NCI-H345 treated with DMSO at 0.1 percent for 48 hours (cell line): Measurements from ENCODE around the gene PDE11A.

Experiments used
- DNase-seq: peaks from one replicate; lab custom pipeline; 2025; ENCODE audit not compliant: unreplicated experiment; lab: John Stamatoyannopoulos, UW

Gene PDE11A

GRCh38 chr2:177730363-177730762, 342.2 kb downstream of the PDE11A start:
- no peak for DNase-seq

- no peak for DNase-seq
These were observed 343.7 kb downstream of the PDE11A start for GRCh38 chr2:177728920-177729319.

GRCh38 chr2:177728399-177728765, 344.2 kb downstream of the PDE11A start:
- DNase-seq: no peak

- DNase-seq: no peak
These were observed 344.8 kb downstream of the PDE11A start for GRCh38 chr2:177727577-177728398.

- no peak for DNase-seq
These were observed 345.6 kb downstream of the PDE11A start for GRCh38 chr2:177726931-177727348.

- peak; percentile 33 for DNase-seq
These were observed 347.9 kb downstream of the PDE11A start for GRCh38 chr2:177724398-177725287.

GRCh38 chr2:177723235-177723634, 349.3 kb downstream of the PDE11A start:
- DNase-seq: no peak

GRCh38 chr2:177721818-177722567, 350.6 kb downstream of the PDE11A start:
- DNase-seq: no peak

GRCh38 chr2:177721087-177721486, 351.5 kb downstream of the PDE11A start:
- no peak for DNase-seq

GRCh38 chr2:177717831-177718618, 354.6 kb downstream of the PDE11A start:
- no peak for DNase-seq

- DNase-seq: no peak
These were observed 356.1 kb downstream of the PDE11A start for GRCh38 chr2:177716484-177716883.

- DNase-seq: no peak
These were observed 356.8 kb downstream of the PDE11A start for GRCh38 chr2:177715771-177716170.

- DNase-seq: no peak
These were observed 357.9 kb downstream of the PDE11A start for GRCh38 chr2:177714704-177715103.

GRCh38 chr2:177712462-177712861, 360.1 kb downstream of the PDE11A start:
- no peak for DNase-seq

GRCh38 chr2:177711483-177712265, 360.9 kb downstream of the PDE11A start:
- DNase-seq: no peak

GRCh38 chr2:177710889-177711288, 361.7 kb downstream of the PDE11A start:
- DNase-seq: no peak

GRCh38 chr2:177709986-177710401, 362.6 kb downstream of the PDE11A start:
- no peak for DNase-seq

- DNase-seq: no peak
These were observed 363.7 kb downstream of the PDE11A start for GRCh38 chr2:177708660-177709444.

- DNase-seq: no peak
These were observed 364.5 kb downstream of the PDE11A start for GRCh38 chr2:177708106-177708505.
